HepG2 (cell line): Measurements from ENCODE around the gene CACNA2D3. TPM values are rescaled to one million over a fixed set of nuclear protein-coding genes. Genes with fewer than 3 reads are reported as not detected.

ENCODE experiments used
- HMGXB4 ChIP-seq, 2 experiments: sonication (generic) in 1 of 2; formaldehyde crosslinking in 1 of 2; IDR thresholded peaks; 2 replicates each; pipeline versions ENCODE4 v1.4.0 to v1.6.1; 2018 to 2020; ENCODE audit warnings: missing genetic modification reagents in 2 of 2, borderline replicate concordance in 1 of 2, low read depth in 1 of 2, mild to moderate bottlenecking in 1 of 2, missing biosample characterization in 1 of 2
- MBNL3 ChIP-seq: fragments of 250-450 bp; sonication (Bioruptor Pico); conservative IDR thresholded peaks from 2 replicates; pipeline ENCODE4 v1.8.0; 2022; ENCODE audit warnings: mild to moderate bottlenecking, inconsistent platforms
- SNAPC2 ChIP-seq: sonication (generic); formaldehyde crosslinking; IDR thresholded peaks from 2 replicates; pipeline ENCODE4 v1.8.1; 2022; ENCODE audit warnings: mild to moderate bottlenecking, missing genetic modification reagents
- ZFYVE20 ChIP-seq: sonication (generic); formaldehyde crosslinking; IDR thresholded peaks from 2 replicates; pipeline ENCODE4 v1.8.0; 2023; ENCODE audit warnings: low read depth, mild to moderate bottlenecking, moderate library complexity, missing genetic modification reagents, borderline replicate concordance
- ZHX2 ChIP-seq, 2 experiments: sonication (generic) in 1 of 2; formaldehyde crosslinking in 1 of 2; IDR thresholded peaks; 2 replicates each; pipeline versions ENCODE4 v1.6.1 to v1.9.0; 2014 to 2022; ENCODE audit warnings: antibody characterized with exemption in 1 of 2, borderline replicate concordance in 1 of 2, inconsistent platforms in 1 of 2, low read depth in 1 of 2, missing genetic modification reagents in 1 of 2
- ZNF646 ChIP-seq: sonication (generic); formaldehyde crosslinking; IDR thresholded peaks from 2 replicates; pipeline ENCODE4 v1.9.0; 2021; ENCODE audit warnings: mild to moderate bottlenecking, missing genetic modification reagents
- ZSCAN31 ChIP-seq: sonication (generic); formaldehyde crosslinking; IDR thresholded peaks from 2 replicates; pipeline ENCODE4 v1.5.0; 2020; ENCODE audit warnings: low read depth, mild to moderate bottlenecking, missing genetic modification reagents
- polyA plus RNA-seq, 8 experiments: library from polyadenylated mRNA; depleted of rRNA in 3 of 8; stranded (reverse) in 7 of 8; unstranded in 1 of 8; fragments of >200 nt; fragmentation: Illumina TruSeq in 4 of 8; extraction: Trizol in 4 of 8; gene quantifications; 2 replicates each; pipeline versions ENCODE4 v1.2.1 to v1.2.3, GENCODE V29; 2011 to 2016; ENCODE audit warnings: low read depth in 4 of 8, missing spikeins in 1 of 8, mixed read lengths in 1 of 8; ENCODE audit not compliant: insufficient read depth in 1 of 8
- total RNA-seq, 5 experiments: library from RNA; depleted of rRNA; stranded (reverse); fragments of >200 nt; fragmentation: Illumina TruSeq; extraction: Trizol; gene quantifications; 2 replicates each; pipeline ENCODE4 v1.2.3, GENCODE V29; 2016; ENCODE audit warnings: low read depth in 1 of 5

The CACNA2D3 gene
- total and polyA plus RNA-seq, 2 of the 13 experiments (the other 11 are each of a cell fraction or from before 2014, with no cell fraction given), result not detected

- TF ChIP-seq ZNF646 (CRISPR knock-in tag), result no peak
- no peak for TF ChIP-seq ZFYVE20 (CRISPR knock-in tag)
- TF ChIP-seq SNAPC2, result no peak
- TF ChIP-seq ZSCAN31 (CRISPR knock-in tag), result no peak
- no peak for TF ChIP-seq ZHX2 (IDR thresholded peaks at IDR 0.05; ENCODE audit: low read depth)
- no peak for TF ChIP-seq ZHX2 (CRISPR knock-in tag; IDR thresholded peaks at IDR 0.05; ENCODE audit: borderline replicate concordance)
- no peak for TF ChIP-seq MBNL3 (CRISPR knock-in tag)
- no peak for TF ChIP-seq HMGXB4 (CRISPR knock-in tag; IDR thresholded peaks at IDR 0.05; ENCODE audit: borderline replicate concordance in 1 of 2, low read depth in 1 of 2)
- TF ChIP-seq, all 625 proteins: peak for 0
Measured at GRCh38 chr3:54628888-54629441, 506.6 kb downstream of the CACNA2D3 start (continued).
